ENCODE results near the gene R3HDM2. TPM values are rescaled to one million over a fixed set of nuclear protein-coding genes. Genes with fewer than 3 reads are reported as not detected.
"Not testable (repeated sequence)": the region's sequence is repeated elsewhere in the genome, so short reads cannot be mapped to it uniquely, and the experiment has no call there.

Gene R3HDM2
- total RNA-seq, 3 donors from 2014 or later = 21.9 to 25.2 (median 22.3) TPM

DNA sequence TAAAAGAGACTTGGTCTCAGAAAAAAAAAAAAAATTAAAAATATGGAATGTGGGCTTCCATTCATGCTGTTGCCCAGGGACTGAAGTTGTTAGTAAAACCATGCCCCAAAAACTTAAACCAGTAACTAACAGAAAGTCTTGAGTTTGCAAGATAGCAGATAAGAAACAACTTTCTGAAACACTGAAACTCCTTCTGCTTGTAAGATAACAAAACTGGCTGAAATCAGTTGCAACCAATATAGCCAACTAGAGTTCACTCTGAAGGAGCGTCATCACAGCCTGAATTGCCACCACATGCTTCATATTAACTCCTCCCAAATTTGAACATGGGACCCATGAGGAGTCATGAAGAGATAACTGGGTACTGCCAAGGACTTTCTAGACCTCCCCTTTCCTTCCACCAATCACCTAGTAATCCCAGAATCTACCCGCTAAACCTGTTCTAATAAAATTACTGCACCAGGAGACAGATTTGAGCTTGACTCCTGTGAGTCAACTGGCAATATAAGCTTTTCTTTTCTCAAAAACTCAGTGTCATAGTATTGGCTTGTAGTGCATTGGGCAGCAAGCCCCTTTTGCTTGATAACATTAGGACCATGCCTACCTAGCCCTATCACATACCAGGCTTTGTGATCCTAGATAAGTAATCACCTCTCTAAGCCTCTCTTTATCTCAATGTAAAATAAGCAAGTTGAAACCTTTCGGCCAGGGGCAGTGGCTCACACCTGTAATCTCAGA, 53.6 kb downstream of the R3HDM2 start:
- H3K4me1 Mint-ChIP-seq (ENCODE audit: low read depth) = peaks cover 5% of the 10 kb centered on the region
- DNase-seq = no peak
- no peaks in the 10 kb centered on the region for H3K27me3 Mint-ChIP-seq (ENCODE audit: low read depth)
- no peak for ATAC-seq
- H3K9me3 Mint-ChIP-seq = no peaks in the 10 kb centered on the region
- H3K36me3 Mint-ChIP-seq (ENCODE audit: insufficient read depth) = peaks cover 14% of the 10 kb centered on the region
- no peak overlapping the region for H3K4me3 Mint-ChIP-seq

GRCh38 chr12:57372233-57372632, 58.6 kb downstream of the R3HDM2 start:
- ATAC-seq = no peak
- H3K4me3 Mint-ChIP-seq = no peak overlapping the region
- H3K9me3 Mint-ChIP-seq = peaks cover 3% of the 10 kb centered on the region
- H3K27me3 Mint-ChIP-seq (ENCODE audit: low read depth) = no peaks in the 10 kb centered on the region
- H3K36me3 Mint-ChIP-seq (ENCODE audit: insufficient read depth) = peaks cover 24% of the 10 kb centered on the region
- H3K4me1 Mint-ChIP-seq (ENCODE audit: low read depth) = peaks cover 12% of the 10 kb centered on the region
- no peak for DNase-seq

DNA sequence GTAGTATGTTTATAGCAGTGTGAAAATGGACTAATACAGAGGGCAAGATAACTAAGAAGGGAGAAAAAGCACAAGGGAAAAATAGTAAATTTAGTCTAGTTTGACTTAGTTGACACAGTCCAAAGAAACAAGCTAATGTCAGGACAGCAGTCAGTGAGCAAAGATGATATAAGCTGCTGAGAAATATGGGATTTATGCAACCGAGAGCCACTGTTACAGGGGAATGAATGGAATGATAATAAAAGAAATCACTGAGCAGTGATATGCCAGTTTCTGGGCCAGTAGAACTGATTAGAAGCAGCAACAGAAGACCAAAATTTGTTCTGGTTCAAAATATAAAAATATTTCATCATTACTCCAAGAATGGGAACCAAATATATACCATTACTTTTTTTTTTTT, 60.1 kb downstream of the R3HDM2 start:
- Mint-ChIP-seq H3K36me3 (ENCODE audit: insufficient read depth) (peaks cover 30% of the 10 kb centered on the region), H3K27me3 (ENCODE audit: low read depth) (no peaks in the 10 kb centered on the region), H3K4me1 (ENCODE audit: low read depth) (peaks cover 12% of the 10 kb centered on the region), H3K9me3 (peaks cover 10% of the 10 kb centered on the region), H3K4me3 (no peak overlapping the region)
- DNase-seq (no peak), ATAC-seq (no peak)

DNA sequence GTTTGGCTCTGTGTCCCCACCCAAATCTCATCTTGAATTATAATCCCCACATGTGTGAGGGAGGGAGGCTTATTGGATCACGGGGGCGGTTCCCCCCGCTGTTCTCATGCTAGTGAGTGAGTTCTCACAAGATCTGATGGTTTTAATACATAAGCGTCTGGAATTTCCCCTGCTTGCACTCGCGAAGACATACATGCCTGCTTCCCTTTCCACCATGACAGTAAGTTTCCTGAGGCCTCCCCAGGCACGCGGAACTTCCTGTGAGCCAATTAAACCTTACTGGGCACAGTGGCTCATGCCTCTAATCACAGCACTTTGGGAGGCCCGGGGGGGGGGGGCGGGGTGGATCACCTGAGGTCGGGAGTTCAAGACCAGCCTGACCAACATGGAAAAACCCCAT, 60.8 kb downstream of the R3HDM2 start:
- ATAC-seq (no peak), DNase-seq (no peak)
- H3K4me1 Mint-ChIP-seq (ENCODE audit: low read depth) = peaks cover 12% of the 10 kb centered on the region
- H3K4me3 Mint-ChIP-seq = no peak overlapping the region
- no peaks in the 10 kb centered on the region for H3K27me3 Mint-ChIP-seq (ENCODE audit: low read depth)
- H3K9me3 Mint-ChIP-seq = peaks cover 10% of the 10 kb centered on the region
- peaks cover 30% of the 10 kb centered on the region for H3K36me3 Mint-ChIP-seq (ENCODE audit: insufficient read depth)

- DNase-seq = no peak
- Mint-ChIP-seq H3K4me3 (no peak overlapping the region), H3K36me3 (ENCODE audit: insufficient read depth) (peaks cover 30% of the 10 kb centered on the region), H3K4me1 (ENCODE audit: low read depth) (peaks cover 12% of the 10 kb centered on the region), H3K27me3 (ENCODE audit: low read depth) (no peaks in the 10 kb centered on the region), H3K9me3 (peaks cover 10% of the 10 kb centered on the region)
- no peak for ATAC-seq
Observed at GRCh38 chr12:57369202-57369601, 61.6 kb downstream of the R3HDM2 start.

- H3K4me3 Mint-ChIP-seq = no peak overlapping the region
- peaks cover 30% of the 10 kb centered on the region for H3K36me3 Mint-ChIP-seq (ENCODE audit: insufficient read depth)
- ATAC-seq (no peak), DNase-seq (no peak)
- H3K4me1 Mint-ChIP-seq (ENCODE audit: low read depth) = peaks cover 12% of the 10 kb centered on the region
- no peaks in the 10 kb centered on the region for H3K27me3 Mint-ChIP-seq (ENCODE audit: low read depth)
- peaks cover 10% of the 10 kb centered on the region for H3K9me3 Mint-ChIP-seq
Observed at GRCh38 chr12:57368349-57369095, 62.3 kb downstream of the R3HDM2 start.

GRCh38 chr12:57367121-57367520, 63.7 kb downstream of the R3HDM2 start:
- Mint-ChIP-seq H3K4me3 (no peak overlapping the region), H3K27me3 (ENCODE audit: low read depth) (no peaks in the 10 kb centered on the region), H3K4me1 (ENCODE audit: low read depth) (peaks cover 9% of the 10 kb centered on the region), H3K36me3 (ENCODE audit: insufficient read depth) (peaks cover 27% of the 10 kb centered on the region), H3K9me3 (peaks cover 10% of the 10 kb centered on the region)
- no peak for DNase-seq
- no peak for ATAC-seq

- no peak for ATAC-seq
- Mint-ChIP-seq H3K27me3 (ENCODE audit: low read depth) (no peaks in the 10 kb centered on the region), H3K36me3 (ENCODE audit: insufficient read depth) (peaks cover 24% of the 10 kb centered on the region), H3K4me3 (no peak overlapping the region), H3K9me3 (peaks cover 10% of the 10 kb centered on the region), H3K4me1 (ENCODE audit: low read depth) (peaks cover 5% of the 10 kb centered on the region)
- DNase-seq = no peak
Observed at GRCh38 chr12:57366315-57366714, 64.5 kb downstream of the R3HDM2 start.

DNA sequence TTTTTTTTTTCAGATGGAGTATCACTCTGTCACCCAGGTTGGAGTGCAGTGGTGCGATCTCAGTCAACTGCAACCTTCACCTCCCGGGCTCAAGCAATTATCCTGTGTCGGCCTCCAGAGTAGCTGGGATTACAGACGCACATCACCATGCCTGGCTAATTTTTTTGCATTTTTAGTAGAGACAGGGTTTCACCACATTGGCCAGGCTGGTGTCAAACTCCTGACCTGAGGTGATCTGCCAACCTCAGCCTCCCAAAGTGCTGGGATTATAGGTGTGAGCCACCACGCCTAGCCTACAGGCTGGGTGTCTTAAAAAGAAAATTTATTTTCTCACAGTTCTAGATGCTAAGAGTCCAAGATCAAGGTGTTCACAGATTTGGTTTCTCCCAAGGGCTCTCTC, 66.7 kb downstream of the R3HDM2 start:
- H3K4me3 Mint-ChIP-seq; H3K27me3 Mint-ChIP-seq (ENCODE audit: low read depth); ATAC-seq; H3K9me3 Mint-ChIP-seq; H3K4me1 Mint-ChIP-seq (ENCODE audit: low read depth); DNase-seq: not testable (repeated sequence)
- peaks cover 21% of the 10 kb centered on the region for H3K36me3 Mint-ChIP-seq (ENCODE audit: insufficient read depth)

GRCh38 chr12:57360468-57360867, 70.4 kb downstream of the R3HDM2 start:
- ATAC-seq = no peak
- no peaks in the 10 kb centered on the region for H3K27me3 Mint-ChIP-seq (ENCODE audit: low read depth)
- peaks cover 4% of the 10 kb centered on the region for H3K36me3 Mint-ChIP-seq (ENCODE audit: insufficient read depth)
- H3K4me1 Mint-ChIP-seq (ENCODE audit: low read depth) = no peaks in the 10 kb centered on the region
- H3K4me3 Mint-ChIP-seq = no peak overlapping the region
- no peaks in the 10 kb centered on the region for H3K9me3 Mint-ChIP-seq
- DNase-seq = no peak

GRCh38 chr12:57358646-57359045, 72.2 kb downstream of the R3HDM2 start:
- no peak for ATAC-seq
- Mint-ChIP-seq H3K36me3 (ENCODE audit: insufficient read depth) (peaks cover 6% of the 10 kb centered on the region), H3K4me3 (no peak overlapping the region), H3K9me3 (no peaks in the 10 kb centered on the region), H3K27me3 (ENCODE audit: low read depth) (no peaks in the 10 kb centered on the region), H3K4me1 (ENCODE audit: low read depth) (no peaks in the 10 kb centered on the region)
- DNase-seq = no peak

DNA sequence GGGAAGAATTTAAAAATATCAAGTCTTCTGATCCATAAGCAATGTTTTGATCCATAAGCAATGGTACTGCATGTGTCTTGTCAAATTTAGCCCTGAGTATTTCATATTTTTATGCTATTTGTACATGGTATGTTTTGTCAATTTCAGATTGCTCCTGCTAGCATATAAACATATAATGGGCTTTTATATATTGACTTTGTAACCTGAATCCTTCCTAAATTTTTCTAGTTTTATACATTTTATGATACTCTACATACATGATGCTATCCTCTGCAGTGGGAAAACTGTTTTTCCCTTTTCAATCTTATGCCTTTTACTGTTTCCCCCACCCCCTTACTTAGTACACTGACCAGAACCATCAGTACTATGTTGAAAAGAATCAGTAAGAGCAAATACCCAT, 75.1 kb downstream of the R3HDM2 start:
- DNase-seq = no peak
- ATAC-seq = no peak
- Mint-ChIP-seq H3K36me3 (ENCODE audit: insufficient read depth) (peaks cover 12% of the 10 kb centered on the region), H3K27me3 (ENCODE audit: low read depth) (no peaks in the 10 kb centered on the region), H3K9me3 (no peaks in the 10 kb centered on the region), H3K4me1 (ENCODE audit: low read depth) (no peaks in the 10 kb centered on the region), H3K4me3 (no peak overlapping the region)

DNA sequence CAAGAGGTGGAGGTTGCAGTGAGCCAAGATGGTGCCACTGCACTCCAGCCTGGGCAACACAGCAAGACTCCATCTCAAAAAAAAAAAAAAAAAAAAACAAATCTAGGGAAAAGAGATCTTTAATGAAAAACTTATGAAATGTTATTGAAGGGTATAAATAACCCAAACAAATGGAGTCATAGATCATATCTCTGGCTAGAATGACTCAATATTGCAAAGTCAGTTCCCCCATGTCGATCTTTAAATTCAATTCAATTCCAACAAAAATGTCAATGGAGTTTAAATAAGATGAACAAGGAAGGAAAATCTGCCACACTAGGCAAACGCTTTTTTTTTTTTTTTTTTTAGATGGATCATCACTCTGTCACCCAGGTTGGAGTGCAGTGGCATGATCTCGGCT, 78.7 kb downstream of the R3HDM2 start:
- Mint-ChIP-seq H3K9me3 (peaks cover 5% of the 10 kb centered on the region), H3K27me3 (ENCODE audit: low read depth) (no peaks in the 10 kb centered on the region), H3K4me1 (ENCODE audit: low read depth) (no peaks in the 10 kb centered on the region), H3K36me3 (ENCODE audit: insufficient read depth) (peaks cover 14% of the 10 kb centered on the region), H3K4me3 (no peak overlapping the region)
- ATAC-seq = no peak
- DNase-seq = no peak

- peaks cover 26% of the 10 kb centered on the region for H3K36me3 Mint-ChIP-seq (ENCODE audit: insufficient read depth)
- ATAC-seq = no peak
Observed at GRCh38 chr12:57347284-57347683, 83.6 kb downstream of the R3HDM2 start.

More at GRCh38 chr12:57347284-57347683, 83.6 kb downstream of the R3HDM2 start:
- Mint-ChIP-seq H3K27me3 (ENCODE audit: low read depth) (no peaks in the 10 kb centered on the region), H3K4me3 (no peak overlapping the region), H3K4me1 (ENCODE audit: low read depth) (peaks cover 16% of the 10 kb centered on the region), H3K9me3 (peaks cover 6% of the 10 kb centered on the region)
- no peak for DNase-seq

All from activated T-cell treated with anti-CD3 and anti-CD28 coated beads, Interleukin-2, amount 50 U/mL, for 4 hours (primary cell).